ENCODE measurements around the gene RNF169. TPM values are rescaled to one million over a fixed set of nuclear protein-coding genes. Genes with fewer than 3 reads are reported as not detected.
"Not testable (repeated sequence)": the region's sequence is repeated elsewhere in the genome, so short reads cannot be mapped to it uniquely, and the experiment has no call there.

RNF169 gene
- polyA plus RNA-seq, 4 donors, result 14.3 to 19.3 (median 18.3) TPM

GRCh38 chr11:74726547-74727182 lies 22.0 kb upstream of the RNF169 start:
- peak in 2 of 4 donors; percentile 42 to 69 for DNase-seq (ENCODE audit: low read depth in 4 of 4, low spot score in 2 of 4)

GRCh38 chr11:74729397-74729796 lies 19.3 kb upstream of the RNF169 start:
- DNase-seq (ENCODE audit: low read depth in 4 of 4, low spot score in 2 of 4), result no peak

- DNase-seq (ENCODE audit: low read depth in 4 of 4, low spot score in 2 of 4), result no peak
Measured at GRCh38 chr11:74730571-74731260, 17.9 kb upstream of the RNF169 start.

- no peak for DNase-seq (ENCODE audit: low read depth in 4 of 4, low spot score in 2 of 4)
Measured at GRCh38 chr11:74731301-74732094, 17.2 kb upstream of the RNF169 start, which contains the start of gene CHRDL2. CHRDL2 (minus strand) TSS chr11:74731426; CDS start chr11:74730888, 538 bp downstream.

GRCh38 chr11:74734559-74734925 lies 14.1 kb upstream of the RNF169 start:
- no peak for DNase-seq (ENCODE audit: low read depth in 4 of 4, low spot score in 2 of 4)

GRCh38 chr11:74735365-74735928 lies 13.2 kb upstream of the RNF169 start:
- DNase-seq (ENCODE audit: low read depth in 4 of 4, low spot score in 2 of 4), result no peak

GRCh38 chr11:74736031-74736430 lies 12.6 kb upstream of the RNF169 start:
- no peak for DNase-seq (ENCODE audit: low read depth in 4 of 4, low spot score in 2 of 4)

GRCh38 chr11:74739546-74740270 lies 8.9 kb upstream of the RNF169 start:
- DNase-seq (ENCODE audit: low read depth in 4 of 4, low spot score in 2 of 4), result no peak

GRCh38 chr11:74742070-74742469 lies 6.6 kb upstream of the RNF169 start:
- no peak for DNase-seq (ENCODE audit: low read depth in 4 of 4, low spot score in 2 of 4)

GRCh38 chr11:74743640-74744039 lies 5.0 kb upstream of the RNF169 start:
- DNase-seq (ENCODE audit: low read depth in 4 of 4, low spot score in 2 of 4), result no peak

- no peak for DNase-seq (ENCODE audit: low read depth in 4 of 4, low spot score in 2 of 4)
Measured at GRCh38 chr11:74744277-74744676, 4.4 kb upstream of the RNF169 start.

GRCh38 chr11:74746868-74747267 lies 1.8 kb upstream of the RNF169 start:
- DNase-seq (ENCODE audit: low read depth in 4 of 4, low spot score in 2 of 4), result no peak

GRCh38 chr11:74749127-74749964 lies 697 bp downstream of the RNF169 start:
- DNase-seq (ENCODE audit: low read depth in 4 of 4, low spot score in 2 of 4), result peak in 2 of 4 donors; percentile 39 to 48

- DNase-seq (ENCODE audit: low read depth in 4 of 4, low spot score in 2 of 4), result no peak
Measured at GRCh38 chr11:74749965-74750296, 1.3 kb downstream of the RNF169 start.

GRCh38 chr11:74750598-74750997 lies 1.9 kb downstream of the RNF169 start:
- not testable (repeated sequence) for DNase-seq (ENCODE audit: low read depth in 4 of 4, low spot score in 2 of 4)

- no peak for DNase-seq (ENCODE audit: low read depth in 4 of 4, low spot score in 2 of 4)
Measured at GRCh38 chr11:74751303-74751702, 2.7 kb downstream of the RNF169 start.

GRCh38 chr11:74754507-74755252 lies 6.0 kb downstream of the RNF169 start:
- no peak for DNase-seq (ENCODE audit: low read depth in 4 of 4, low spot score in 2 of 4)

GRCh38 chr11:74755395-74755995 lies 6.8 kb downstream of the RNF169 start:
- no peak for DNase-seq (ENCODE audit: low read depth in 4 of 4, low spot score in 2 of 4)

GRCh38 chr11:74756571-74756970 lies 7.9 kb downstream of the RNF169 start:
- no peak for DNase-seq (ENCODE audit: low read depth in 4 of 4, low spot score in 2 of 4)
